ENCODE data around the gene FBXL5.

The FBXL5 gene

GRCh38 chr4:15695240-15695699 lies 40.1 kb upstream of the FBXL5 start:
- TF ChIP-seq, protein P1, sequence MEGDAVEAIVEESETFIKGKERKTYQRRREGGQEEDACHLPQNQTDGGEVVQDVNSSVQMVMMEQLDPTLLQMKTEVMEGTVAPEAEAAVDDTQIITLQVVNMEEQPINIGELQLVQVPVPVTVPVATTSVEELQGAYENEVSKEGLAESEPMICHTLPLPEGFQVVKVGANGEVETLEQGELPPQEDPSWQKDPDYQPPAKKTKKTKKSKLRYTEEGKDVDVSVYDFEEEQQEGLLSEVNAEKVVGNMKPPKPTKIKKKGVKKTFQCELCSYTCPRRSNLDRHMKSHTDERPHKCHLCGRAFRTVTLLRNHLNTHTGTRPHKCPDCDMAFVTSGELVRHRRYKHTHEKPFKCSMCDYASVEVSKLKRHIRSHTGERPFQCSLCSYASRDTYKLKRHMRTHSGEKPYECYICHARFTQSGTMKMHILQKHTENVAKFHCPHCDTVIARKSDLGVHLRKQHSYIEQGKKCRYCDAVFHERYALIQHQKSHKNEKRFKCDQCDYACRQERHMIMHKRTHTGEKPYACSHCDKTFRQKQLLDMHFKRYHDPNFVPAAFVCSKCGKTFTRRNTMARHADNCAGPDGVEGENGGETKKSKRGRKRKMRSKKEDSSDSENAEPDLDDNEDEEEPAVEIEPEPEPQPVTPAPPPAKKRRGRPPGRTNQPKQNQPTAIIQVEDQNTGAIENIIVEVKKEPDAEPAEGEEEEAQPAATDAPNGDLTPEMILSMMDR (conservative IDR thresholded peaks at IDR 0.05; ENCODE audit: low read depth, low read length): no peak
- DNase-seq (ENCODE audit: low read depth): peak; percentile 78
- no peak overlapping the region for H3K4me3 ChIP-seq (ENCODE audit: low read depth, low read length)

DNA sequence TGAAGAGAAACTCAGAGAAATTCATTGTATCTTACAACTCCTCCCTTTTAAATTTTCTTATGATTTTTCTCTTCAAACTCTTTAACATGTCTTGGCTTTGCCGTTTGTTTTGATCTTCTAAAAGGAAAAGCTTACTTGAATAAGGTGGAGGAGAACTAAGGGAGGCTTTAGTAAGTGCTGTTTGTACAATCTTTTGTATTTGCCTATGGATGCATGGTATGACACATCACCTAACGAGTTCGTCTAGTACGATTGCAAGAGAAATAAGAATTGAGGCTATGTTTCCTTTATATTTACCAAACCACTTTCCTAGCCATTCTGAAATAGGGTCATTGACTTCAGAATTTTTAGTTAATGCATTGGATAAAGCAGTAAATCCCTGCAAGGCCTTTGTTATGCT lies 39.3 kb upstream of the FBXL5 start:
- no peak for DNase-seq (ENCODE audit: low read depth)
- H3K4me3 ChIP-seq (ENCODE audit: low read depth, low read length): no peak overlapping the region
- TF ChIP-seq, protein P1 (conservative IDR thresholded peaks at IDR 0.05; ENCODE audit: low read depth, low read length): no peak

DNA sequence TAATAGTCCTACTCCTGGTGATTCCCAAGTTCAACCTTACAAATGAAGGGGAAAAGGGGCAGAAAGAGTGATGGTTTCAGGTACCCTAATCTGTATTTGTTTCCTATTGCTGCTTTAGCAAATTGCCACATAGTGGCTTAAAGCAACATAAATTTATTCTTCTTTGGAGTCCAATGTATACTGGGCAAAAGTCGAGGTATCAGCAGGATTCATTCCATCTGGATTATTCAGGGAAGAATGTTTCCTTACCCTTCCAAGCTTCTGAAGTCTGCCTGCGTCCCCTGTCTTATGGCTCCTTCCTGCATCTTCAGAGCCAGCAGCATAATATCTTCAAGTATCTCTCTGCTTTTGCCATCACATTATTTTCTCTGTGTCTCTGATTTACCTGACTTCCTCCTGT lies 37.4 kb upstream of the FBXL5 start:
- TF ChIP-seq, protein P1 (conservative IDR thresholded peaks at IDR 0.05; ENCODE audit: low read depth, low read length): no peak
- no peak for DNase-seq (ENCODE audit: low read depth)
- H3K4me3 ChIP-seq (ENCODE audit: low read depth, low read length): no peak overlapping the region

GRCh38 chr4:15691346-15692135 lies 36.4 kb upstream of the FBXL5 start:
- peak; percentile 64 for DNase-seq (ENCODE audit: low read depth)
- H3K4me3 ChIP-seq (ENCODE audit: low read depth, low read length): no peak overlapping the region
- TF ChIP-seq, protein P1 (conservative IDR thresholded peaks at IDR 0.05; ENCODE audit: low read depth, low read length): no peak

DNA sequence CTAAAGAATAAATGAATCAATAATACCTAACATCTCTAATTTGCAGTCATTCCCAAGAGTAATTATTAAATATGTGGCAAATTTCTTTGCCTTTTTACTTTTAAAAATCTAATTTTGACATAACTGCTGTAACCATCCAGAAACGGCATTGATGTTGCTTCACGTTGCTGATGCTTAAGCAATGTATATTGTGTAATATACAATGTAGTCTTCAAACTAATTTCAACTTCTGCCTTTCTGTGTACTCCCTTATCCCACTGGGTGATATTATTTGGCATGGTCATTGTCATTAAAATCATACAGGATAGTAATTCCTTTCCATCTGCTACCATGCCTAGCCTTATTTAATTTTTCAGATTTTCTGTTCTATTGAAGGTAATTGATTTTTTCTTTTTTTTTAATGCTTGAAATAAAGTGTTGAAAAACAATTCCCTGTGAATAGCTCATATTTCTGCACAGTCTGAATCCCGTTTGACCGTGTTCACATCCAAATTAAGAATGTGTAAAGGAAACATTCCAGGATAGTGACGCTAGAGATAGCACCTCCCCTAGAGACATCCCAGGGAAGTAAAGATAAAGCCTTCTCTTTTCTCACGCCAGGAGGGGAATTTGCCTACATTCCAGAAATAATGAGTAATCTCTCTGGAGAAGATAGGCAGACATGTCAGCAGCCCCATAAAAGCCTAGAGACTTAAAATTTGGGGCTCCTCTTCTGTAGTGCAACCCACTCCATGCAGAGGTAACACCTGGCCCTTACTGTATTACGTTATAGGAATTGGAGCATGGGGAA lies 35.1 kb upstream of the FBXL5 start:
- TF ChIP-seq, protein P1 (conservative IDR thresholded peaks at IDR 0.05; ENCODE audit: low read depth, low read length): no peak
- H3K4me3 ChIP-seq (ENCODE audit: low read depth, low read length): no peak overlapping the region
- peak; percentile 96 for DNase-seq (ENCODE audit: low read depth)

DNA sequence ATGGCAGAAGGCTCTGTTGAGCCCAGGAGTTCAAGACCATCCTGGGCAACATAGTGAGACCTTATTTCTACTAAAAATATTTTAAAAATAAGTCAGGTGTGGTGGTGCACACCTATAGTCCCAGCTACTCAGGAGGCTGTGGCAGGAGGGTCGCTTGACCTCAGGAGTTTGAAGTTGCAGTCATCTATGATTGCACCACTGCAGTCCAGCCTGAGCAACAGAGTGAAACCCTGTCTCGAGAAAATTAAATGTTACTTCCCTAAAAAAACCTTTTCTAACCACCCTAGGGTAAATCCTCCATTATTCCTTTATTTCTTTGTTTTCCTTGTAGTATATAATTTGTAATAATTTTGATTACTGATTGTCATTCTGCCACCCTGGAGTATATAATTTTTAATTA lies 34.4 kb upstream of the FBXL5 start:
- peak; percentile 56 for DNase-seq (ENCODE audit: low read depth)
- TF ChIP-seq, protein P1 (conservative IDR thresholded peaks at IDR 0.05; ENCODE audit: low read depth, low read length): no peak
- H3K4me3 ChIP-seq (ENCODE audit: low read depth, low read length): no peak overlapping the region

Measured in choroid plexus epithelial cell (primary cell).